Cardiac fibroblast (primary cell): Measurements from ENCODE around the gene SRGAP3.

ENCODE experiments used
- DNase-seq, 2 donors: peaks; one replicate each; pipeline versions ENCODE4 v3.0.0 to v3.0.0-alpha.2; 2010; ENCODE audit warnings: low read depth in 2 of 2
- H3K4me3 ChIP-seq, 2 donors: replicated peaks in 1 of 2; 1 replicate in 1 of 2; 2 replicates in 1 of 2; pipeline ENCODE4 v1.5.1; 2011; ENCODE audit warnings: low read depth in 2 of 2, low read length in 2 of 2, mild to moderate bottlenecking in 2 of 2, moderate library complexity in 1 of 2
- CTCF ChIP-seq: IDR thresholded peaks from one replicate; pipeline ENCODE4 v1.5.1; 2011; ENCODE audit warnings: low read depth, mild to moderate bottlenecking, low read length, inconsistent platforms

The SRGAP3 gene

GRCh38 chr3:8985876-8986275 is 263.6 kb downstream of the SRGAP3 start:
- TF ChIP-seq CTCF, result no peak
- H3K4me3 ChIP-seq, result no peak overlapping the region
- DNase-seq, result no peak

- DNase-seq, result no peak
- no peak for TF ChIP-seq CTCF
- no peak overlapping the region for H3K4me3 ChIP-seq
These were observed 264.0 kb downstream of the SRGAP3 start for GRCh38 chr3:8985411-8985831.

- no peak overlapping the region for H3K4me3 ChIP-seq
- no peak for DNase-seq
- no peak for TF ChIP-seq CTCF
These were observed 264.9 kb downstream of the SRGAP3 start for GRCh38 chr3:8984526-8984925.

GRCh38 chr3:8984081-8984480 is 265.4 kb downstream of the SRGAP3 start:
- TF ChIP-seq CTCF, result no peak
- no peak overlapping the region for H3K4me3 ChIP-seq
- no peak for DNase-seq

GRCh38 chr3:8983591-8983990 is 265.9 kb downstream of the SRGAP3 start:
- no peak for TF ChIP-seq CTCF
- no peak for DNase-seq
- no peak overlapping the region for H3K4me3 ChIP-seq

GRCh38 chr3:8983026-8983425 is 266.4 kb downstream of the SRGAP3 start:
- H3K4me3 ChIP-seq, result no peak overlapping the region
- no peak for TF ChIP-seq CTCF
- DNase-seq, result no peak

- H3K4me3 ChIP-seq, result no peak overlapping the region
- no peak for TF ChIP-seq CTCF
- peak in 1 of 2 donors; percentile 31 for DNase-seq
These were observed 266.9 kb downstream of the SRGAP3 start for GRCh38 chr3:8982509-8982908.
